ENCODE measurements around the gene ADAMTS7.
"Not testable (repeated sequence)": the region's sequence is repeated elsewhere in the genome, so short reads cannot be mapped to it uniquely, and the experiment has no call there.

The ADAMTS7 gene

DNA sequence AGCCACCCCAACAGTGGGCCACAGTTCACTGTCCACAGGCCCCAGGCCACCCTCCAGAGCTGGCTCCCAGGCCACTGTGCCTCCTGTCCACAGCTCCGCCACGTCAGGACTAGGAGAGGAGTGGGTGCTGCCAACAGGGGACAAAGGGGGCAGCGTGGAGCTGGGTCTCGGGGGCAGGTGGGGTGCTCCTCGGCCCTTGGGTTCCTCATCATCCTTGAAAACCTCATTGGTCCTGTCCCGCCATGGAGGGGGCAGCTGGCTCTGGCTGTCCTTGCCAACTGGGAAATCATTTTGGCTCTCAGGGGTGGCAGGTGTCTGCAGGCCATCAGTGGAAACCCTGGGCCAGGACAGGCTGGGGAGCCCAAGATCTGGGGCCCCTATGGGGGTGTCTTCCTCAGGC lies 45.2 kb downstream of the ADAMTS7 start:
- no peak for DNase-seq (ENCODE audit: low read depth in 3 of 3)

DNA sequence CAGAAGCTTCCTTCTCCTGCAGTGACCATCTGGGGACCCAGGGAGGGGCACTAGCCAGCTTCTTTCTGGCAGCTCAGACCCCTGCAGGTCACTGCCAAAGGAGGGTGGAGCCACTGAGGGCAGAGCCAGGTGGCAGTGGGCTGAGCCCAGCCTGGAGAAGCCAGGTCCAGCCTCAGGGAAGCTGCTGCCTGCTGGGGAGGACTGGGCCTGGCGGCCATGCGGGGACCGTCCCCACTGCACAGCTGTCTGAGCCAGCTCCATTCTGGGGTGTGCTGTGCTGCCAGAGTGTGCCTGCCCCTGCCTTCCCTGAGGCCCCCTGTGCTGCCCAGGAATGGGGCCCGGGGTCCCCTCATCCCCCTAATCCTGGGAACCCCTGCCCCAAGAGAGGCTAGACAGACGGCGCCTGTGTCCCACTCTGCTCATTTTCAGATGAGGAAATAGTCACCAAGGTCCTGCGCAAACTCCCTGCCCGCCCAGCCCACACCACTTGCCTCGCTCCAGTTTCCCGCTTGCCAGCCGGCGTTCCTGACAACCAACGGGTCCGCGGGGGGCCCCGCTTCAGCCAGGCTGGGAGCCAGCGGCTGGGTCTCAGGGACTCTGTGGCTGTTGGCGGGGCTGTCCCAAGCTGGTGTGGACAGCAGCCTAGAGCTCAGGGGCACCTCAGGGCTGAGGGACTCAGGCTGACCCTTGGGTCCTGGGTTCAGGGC lies 46.0 kb downstream of the ADAMTS7 start:
- DNase-seq (ENCODE audit: low read depth in 3 of 3) = not testable (repeated sequence)

DNA sequence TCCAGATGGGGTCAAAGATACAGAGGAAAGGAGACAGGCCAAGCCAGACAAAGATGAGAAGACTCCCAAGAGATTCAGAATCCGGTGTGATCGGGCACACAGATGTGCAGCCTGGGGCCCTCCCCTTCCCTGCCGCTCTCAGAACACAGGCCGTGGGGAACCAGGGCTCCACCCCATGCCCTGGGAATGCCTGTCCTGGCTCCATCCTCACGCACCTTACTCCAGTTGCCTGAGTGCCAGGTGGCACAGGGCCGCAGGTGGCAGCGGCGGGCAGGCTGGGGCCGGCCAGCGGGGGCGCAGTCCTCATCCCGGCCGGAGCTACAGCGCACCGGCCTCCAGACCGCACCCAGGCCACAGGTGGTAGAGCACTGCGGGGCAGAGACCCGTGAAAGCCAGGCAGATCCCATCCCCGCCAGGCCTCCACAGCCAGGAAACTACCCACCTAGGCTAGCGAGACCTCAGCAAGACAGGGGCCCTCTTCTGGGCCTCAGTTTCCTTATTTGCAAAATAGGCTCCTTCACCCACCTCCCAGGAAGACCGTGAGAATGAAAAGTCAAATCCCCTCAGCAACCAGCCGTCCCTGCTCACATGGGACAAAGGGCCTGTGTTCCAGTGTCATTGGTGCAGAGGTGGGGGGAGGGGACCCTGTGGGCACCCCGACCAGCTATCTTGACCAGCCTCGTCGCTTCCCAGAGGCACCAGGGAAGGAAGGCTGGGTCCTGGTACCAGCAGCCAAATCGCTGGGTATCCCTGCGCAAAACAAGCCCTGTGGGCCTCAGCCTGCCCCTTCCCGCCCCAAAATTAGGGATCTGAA lies 46.7 kb downstream of the ADAMTS7 start:
- not testable (repeated sequence) for DNase-seq (ENCODE audit: low read depth in 3 of 3)

DNA sequence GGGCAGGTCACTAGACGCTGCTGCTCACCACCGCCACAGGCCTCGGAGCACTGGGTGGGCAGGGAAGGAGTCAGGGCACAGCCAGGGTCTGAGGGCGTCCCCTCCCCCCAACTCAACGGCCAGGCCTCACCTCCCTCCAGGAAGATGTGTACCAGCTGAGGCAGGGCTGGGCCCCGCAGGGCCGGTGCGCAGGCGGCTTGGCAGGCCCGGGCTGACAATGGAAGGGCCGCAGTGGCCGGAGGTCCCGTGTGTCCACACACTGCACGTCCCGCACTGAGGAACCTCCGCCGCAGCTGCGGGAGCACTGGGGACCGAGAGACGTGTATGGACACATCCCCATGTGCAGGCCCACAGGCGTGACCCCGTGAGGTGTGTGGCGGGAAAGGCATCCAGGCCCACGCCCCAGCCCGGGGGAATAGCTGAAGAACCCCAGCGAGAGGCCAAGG lies 47.4 kb downstream of the ADAMTS7 start:
- no peak for DNase-seq (ENCODE audit: low read depth in 3 of 3)

DNA sequence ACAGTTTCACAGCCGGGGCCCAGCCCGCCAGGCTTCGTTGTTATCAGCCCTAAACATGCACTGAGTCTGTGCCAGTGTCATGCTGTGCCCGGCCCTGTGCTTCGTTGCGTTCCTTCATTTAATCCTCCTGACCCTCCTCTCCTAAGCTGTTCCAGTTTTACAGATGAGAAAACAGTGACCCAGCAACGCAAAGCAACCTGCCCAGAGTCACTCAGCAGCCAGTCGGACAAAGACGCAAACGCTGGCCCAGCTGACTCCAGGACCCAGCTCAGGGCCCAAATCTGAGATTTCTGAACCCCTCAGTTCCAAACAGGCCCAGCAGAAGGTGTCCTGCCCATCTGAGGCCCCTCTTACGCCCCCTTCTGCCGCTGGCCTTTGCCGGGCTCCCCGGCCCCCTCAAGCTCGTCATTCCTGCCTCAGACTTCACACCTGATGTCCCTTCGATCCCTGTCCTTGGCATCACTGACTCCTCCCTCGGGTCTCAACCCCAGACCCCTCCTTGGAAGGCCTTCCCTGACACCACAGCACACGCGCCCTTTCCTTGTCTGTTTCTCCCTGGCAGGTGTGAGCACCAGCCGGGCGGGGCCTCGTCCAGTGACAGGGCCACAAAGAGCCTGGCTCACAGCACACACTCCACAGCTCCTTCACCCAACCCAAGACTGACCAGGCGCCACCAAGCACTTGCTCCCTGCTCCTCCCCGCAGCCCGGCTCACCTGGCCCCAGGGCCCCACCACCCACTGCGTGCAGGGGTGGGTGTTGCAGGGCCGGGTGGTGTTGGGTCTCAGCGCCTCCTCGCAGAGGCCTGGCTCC lies 48.1 kb downstream of the ADAMTS7 start:
- DNase-seq (ENCODE audit: low read depth in 3 of 3) = no peak

DNA sequence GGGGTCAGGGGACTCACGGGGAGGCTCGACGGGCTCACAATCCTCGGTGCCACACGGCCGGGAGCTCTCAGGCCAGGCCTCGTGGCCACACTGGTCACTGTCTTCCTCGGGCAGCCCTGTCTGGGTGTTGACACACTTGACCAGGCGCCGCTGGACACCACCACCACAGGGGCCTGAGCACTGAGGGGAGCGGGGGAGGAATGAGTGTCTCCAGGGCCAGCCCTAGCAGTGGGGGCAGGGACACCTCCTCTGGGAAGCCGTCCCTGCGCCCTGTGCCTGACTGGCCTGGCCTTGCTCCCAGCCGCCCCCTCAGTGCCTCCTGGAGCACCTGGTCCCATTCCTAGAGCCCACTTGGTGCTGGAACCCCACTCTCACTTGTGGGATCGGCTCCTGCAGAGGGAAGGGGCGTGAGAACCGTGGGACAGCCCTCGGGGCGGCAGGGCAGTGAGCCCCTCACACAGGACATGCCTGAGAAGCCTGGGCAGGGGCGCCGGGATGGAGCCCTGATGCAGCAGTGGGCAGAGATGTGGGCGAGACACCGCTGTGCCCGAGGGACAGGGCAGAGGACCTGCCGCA lies 48.8 kb downstream of the ADAMTS7 start:
- not testable (repeated sequence) for DNase-seq (ENCODE audit: low read depth in 3 of 3)

DNA sequence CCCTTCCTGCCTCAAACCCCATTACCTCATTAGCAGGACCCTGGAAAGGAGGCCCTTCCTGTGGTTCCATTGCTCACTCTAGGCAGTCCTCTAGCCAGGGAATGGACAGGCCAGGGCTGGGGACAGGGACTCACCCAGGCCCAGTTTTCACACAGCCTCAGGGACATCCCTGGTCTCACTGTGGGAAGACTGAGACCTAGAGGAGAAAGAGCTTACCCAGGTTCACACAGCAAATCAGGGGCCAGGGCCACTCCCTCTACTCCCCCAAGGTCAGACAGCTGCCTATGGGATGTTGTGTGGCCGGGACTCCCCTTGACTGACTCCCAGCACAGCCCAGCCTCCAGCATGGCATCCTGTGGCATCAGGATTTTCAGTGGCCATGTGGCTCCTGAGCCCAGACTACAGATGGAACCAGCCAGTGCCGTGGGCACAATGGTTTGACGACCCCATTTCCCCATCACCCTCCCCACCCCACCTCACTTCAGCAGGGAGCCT lies 49.3 kb downstream of the ADAMTS7 start:
- DNase-seq (ENCODE audit: low read depth in 3 of 3) = no peak

DNA sequence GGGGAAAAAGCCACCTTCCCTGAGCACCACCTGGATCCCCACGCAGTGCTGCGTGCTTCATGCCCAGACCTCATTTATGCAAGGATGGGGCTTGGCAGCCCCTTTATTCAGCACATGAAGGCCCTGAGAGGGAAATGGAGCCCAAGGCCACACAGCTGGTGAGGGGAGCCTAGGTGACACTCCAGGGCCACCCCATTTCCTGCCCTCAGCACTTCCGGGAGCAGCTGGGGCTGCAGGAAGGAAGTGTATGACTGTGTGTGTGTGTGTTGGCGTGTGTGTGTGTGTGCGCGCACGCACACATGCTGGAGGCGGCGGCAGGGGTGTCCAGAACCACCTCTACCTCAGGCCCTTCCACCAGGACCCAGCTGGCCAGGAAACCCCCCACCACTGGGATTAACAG lies 49.8 kb downstream of the ADAMTS7 start:
- peak in 2 of 3 donors; percentile 60 to 64 for DNase-seq (ENCODE audit: low read depth in 3 of 3)

DNA sequence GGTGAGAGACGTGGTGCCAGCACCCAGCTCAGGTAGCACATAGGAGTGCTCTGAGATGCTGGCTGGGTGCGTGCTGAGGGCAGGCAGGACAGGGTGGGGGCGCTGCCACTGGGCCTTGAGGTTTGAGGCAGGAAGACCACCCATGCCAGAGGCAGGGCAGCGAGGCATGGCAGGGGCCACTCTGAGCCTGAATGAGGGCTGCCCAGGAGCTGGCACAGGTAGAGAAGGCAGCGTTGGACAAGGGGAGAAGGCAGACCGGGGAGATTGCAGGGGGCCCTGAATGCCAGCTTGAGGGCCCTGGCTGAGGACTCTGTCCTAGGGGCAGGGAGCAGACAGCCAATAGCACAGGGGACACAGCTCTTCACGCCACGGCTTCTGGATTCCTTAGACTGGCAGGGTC lies 50.2 kb downstream of the ADAMTS7 start:
- no peak for DNase-seq (ENCODE audit: low read depth in 3 of 3)

DNA sequence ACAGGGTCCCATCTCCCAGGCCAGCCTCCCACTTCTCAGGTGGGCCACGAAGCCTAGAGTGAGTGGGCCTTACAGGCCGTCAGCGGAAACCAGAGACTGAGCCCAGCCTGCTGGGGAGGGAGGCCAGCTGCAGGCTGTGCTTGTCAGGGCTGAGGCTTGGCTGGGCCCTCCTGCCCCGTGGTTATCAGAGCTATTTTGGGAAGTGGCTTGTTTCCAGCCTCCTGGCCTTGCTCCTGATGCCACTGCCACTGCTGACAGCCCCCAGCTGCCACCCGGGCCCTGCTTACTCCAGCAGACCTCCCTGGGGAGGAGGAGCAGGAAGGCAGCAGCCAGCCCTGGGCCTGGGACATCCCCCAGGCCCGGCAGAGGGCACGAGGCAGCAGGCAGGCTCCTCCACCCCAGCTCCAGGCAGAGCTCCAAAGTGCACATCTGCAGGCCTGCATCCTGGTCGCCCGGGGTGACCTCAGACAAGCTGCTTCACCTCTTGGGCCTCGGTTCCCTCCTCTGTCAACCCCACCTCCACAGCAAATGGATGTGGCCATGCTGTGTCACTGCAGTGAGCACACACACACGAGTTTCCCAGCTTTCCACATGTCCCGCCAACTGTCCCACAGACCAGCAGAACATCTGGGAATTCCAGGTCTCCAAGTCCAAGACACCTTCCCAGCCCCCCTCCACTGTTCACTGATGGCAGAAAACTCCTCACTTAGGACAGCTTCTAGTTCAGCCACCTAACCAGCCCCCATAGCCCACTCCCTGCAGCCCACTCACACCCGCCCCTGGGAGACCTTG lies 51.0 kb downstream of the ADAMTS7 start:
- not testable (repeated sequence) for DNase-seq (ENCODE audit: low read depth in 3 of 3)

DNA sequence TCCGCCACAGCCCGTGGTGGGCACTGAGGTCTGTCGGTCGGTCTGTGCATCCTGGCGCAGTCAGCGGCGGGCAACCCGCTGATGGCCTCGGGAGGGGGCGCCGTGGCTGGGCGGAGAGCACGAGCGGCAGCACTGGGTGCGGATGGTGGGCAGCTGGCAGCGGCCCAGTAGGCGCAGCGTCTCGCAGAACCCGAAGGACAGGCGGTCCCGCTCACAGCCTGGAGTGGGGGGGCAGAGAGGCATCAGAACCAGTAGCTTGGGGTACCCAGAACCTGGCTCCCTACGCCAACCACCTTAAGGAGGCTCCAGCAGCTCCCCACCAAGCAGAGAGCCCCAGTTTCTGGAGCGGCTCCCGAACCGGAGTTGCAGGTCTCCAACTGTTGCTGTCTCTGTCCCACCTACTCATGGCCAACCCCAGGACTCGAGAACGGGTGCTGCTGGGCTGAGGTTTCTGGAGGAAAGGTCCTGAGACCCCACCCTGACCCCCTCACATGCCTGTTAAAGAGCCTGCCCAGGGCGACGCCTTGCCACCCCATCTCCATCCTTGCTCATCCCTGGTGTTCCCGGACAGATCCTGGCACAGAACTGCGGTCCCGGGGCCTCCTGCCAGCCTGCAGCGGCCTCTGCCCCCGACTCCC lies 51.8 kb downstream of the ADAMTS7 start:
- DNase-seq (ENCODE audit: low read depth in 3 of 3) = not testable (repeated sequence)

DNA sequence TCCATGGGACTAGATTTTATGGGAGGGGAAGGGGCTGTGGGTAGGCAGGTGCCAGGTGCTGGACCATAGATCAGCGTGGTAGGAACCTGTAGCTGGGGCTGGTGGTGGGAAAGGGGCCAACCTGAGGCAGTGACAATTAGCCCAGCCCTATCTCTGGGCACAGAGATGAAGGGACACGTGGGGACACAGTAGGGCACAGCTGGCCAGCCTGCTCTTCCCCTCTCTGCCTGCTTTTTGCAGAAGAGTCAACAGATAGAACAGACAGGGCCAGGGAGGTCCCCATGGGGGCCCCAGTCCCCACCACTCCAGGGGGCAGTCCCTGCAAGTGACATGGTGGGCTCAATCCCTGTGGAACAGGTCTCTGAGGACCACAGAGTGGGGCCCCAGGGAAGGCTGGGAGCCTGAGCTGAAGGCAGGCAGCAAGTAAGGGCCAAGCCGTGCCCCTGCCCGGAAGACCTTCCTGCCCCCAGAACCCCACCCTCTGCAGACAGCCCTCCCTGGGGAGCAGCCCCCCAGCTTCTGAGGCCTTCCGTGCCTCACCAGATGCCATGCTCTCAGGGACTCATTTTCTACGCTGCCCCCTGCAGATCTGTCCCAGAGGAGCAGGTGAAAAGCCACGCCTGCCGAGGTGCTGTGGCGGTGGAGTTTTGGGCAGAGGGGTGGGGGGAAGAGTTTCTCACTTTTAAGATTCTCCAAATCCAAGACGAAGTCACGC lies 52.6 kb downstream of the ADAMTS7 start:
- DNase-seq (ENCODE audit: low read depth in 3 of 3) = not testable (repeated sequence)

DNA sequence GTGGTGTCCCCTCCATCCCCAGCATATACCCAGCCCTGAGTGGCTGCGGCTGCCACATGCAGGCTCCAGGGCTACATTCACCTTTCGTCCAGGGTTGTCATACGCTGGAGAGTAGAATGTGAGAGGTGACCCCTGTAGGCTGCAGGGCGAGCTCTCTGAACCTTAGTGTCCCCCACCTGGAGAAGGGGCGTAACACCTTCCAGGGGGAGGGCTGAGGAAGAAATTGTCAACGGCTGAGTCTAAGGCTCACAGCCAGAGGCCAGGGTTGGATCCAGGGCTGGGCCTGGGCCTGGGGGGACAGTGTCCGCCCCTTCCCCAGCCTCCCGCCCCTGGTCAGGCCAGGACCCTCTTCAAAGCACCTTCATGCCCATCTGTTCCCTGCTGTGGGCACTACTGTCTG lies 53.2 kb downstream of the ADAMTS7 start:
- DNase-seq (ENCODE audit: low read depth in 3 of 3) = not testable (repeated sequence)

DNA sequence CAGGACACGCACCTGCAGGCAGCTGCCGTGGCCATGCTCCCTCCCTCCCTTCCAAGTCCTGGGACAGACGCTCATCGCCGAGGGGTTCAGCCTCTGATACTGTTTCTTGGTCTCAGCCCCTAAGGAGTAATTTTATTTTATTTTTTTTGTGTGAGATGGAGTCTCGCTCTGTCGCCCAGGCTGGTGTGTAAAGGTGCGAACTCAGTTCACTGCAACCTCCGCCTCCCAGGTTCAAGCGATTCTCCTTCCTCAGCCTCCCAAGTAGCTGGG lies 53.7 kb downstream of the ADAMTS7 start:
- no peak for DNase-seq (ENCODE audit: low read depth in 3 of 3)

DNA sequence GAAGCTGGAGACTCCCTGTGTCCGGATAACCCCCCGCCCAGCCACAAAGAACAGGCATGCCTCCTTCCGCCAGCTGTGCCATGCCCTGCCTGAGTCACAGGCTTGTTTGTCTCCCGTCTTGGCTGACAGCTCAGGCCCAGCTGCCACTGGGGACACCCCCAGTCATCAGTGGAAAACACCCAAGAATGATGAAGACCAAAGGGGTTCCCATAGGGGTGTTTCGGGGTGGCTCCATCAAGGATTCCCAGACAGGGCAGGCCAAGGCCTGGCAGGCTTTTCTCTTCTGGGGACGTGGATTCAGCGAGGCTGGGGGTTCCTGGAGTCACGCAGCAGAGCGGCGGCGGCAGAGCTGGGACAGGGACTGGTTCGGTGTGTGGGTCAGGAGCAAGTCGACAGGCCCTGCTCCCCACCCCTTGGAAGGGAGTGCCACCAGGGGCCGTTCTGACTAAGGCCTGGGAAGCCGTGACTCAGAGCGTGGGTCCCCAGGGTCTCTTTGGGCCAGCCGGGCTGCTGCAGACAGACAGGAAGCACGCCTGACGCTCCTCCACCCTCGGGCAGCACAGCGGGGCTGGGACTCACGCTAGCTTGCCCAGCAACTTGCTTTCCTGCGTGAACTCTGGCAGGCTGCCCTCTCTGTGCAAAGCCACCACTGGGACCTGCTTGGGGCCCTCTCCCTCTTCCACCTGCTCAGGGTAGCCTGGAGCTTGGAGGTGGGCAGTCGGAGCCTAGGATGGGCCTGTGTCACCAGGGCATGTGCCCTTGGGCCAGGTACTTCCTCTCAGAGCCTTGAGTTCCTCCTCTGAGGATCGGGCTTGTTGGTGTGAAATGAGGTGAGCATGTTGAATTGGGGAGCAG lies 54.3 kb downstream of the ADAMTS7 start:
- peak in 2 of 3 donors; percentile 43 to 56 for DNase-seq (ENCODE audit: low read depth in 3 of 3)

DNA sequence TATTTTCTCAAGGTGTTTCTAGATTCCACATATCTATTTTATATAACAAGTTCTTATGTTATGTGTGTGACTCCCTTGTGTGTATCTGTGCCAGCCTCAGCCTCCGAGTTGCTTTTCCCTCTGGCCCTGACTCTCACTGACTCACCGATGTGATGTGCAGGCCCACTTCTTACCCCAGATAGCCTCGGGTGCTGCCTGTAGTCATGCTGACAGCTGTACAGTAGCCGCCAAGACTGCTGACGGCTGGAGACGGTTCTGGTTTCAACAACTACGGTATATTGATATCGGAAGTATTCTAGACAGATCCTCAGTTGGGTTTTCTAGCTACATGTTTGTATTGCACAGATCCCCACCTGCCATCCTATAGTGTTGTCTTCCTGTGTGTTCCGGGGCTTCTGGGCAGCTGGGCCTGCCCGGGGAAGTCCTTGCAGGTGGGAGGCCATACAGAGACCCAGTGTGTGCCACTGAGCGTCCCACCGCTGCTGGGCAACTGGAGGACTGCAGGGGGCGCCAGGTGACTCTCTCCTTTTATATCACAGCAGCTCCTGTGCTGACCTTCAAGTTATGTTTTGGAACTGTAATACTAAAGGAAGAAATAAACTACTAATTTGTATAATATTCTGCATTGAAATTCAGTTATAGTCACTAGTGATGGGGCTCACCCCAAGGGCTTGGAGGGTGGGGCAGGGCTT lies 55.2 kb downstream of the ADAMTS7 start:
- peak in 1 of 3 donors; percentile 29 for DNase-seq (ENCODE audit: low read depth in 3 of 3)

DNA sequence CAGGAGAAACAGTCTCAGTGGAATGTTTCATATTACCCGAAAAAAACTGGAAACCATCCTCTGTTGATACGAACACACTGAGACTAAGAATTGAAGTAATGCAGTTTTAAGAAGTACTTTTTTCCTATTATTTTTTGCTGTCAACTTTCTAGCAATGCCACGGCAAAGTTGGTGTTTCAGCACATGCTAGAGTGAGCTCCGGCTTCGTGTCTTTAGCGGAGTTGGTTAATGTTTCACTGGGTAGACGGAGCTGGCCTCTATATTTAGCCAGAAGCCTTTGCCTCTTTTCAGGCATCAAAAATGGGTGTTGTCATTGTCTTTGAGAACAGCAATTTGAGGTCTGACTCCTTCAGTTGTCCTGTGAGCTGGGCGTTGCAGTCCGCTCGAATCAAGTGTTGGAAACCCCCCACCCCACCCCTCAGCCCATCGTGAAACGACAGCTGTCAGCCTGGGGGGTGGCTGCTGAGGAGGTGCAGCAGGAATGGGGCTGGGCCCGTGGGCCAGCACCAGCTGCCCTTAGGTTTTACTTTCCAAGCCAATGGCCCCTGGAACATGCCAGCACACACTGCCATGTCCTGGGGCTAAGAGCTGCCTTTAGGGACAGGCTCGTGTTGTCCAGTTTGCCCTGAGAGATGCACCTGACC lies 56.5 kb downstream of the ADAMTS7 start:
- DNase-seq (ENCODE audit: low read depth in 3 of 3) = not testable (repeated sequence)
